Pancreas (tissue), 10 donors: ENCODE data around the gene SLC31A2. TPM values are rescaled to one million over a fixed set of nuclear protein-coding genes. Genes with fewer than 3 reads are reported as not detected.

Experiments used
- ATAC-seq, 4 donors: fragments of 200-7000 bp; cut with Tn5 transposase; one replicate each; pipeline versions ENCODE4 v1.8.0 to v1.9.1; 2020; ENCODE audit warnings: mild to moderate bottlenecking in 4 of 4, moderate library complexity in 4 of 4
- DNase-seq, 6 donors: peaks; one replicate each; pipeline ENCODE4 v3.0.0-alpha.2; 2020
- FAIRE-seq: peaks from 2 replicates; lab custom pipeline; 2012; peaks lifted over from hg19 to GRCh38; lab: Jason Lieb, UNC
- H3K27ac ChIP-seq, 4 donors: fragments of 200-600 bp; sonication (generic); 1 replicate in 3 of 4; 2 replicates in 1 of 4; pipeline versions ENCODE4 v1.5.0 to v1.8.0; 2020
- H3K27me3 ChIP-seq, 4 donors: fragments of 200-600 bp; one replicate each; pipeline ENCODE4 v1.8.0; 2021
- H3K36me3 ChIP-seq, 3 donors: fragments of 200-600 bp; sonication (generic) in 1 of 3; one replicate each; pipeline versions ENCODE4 v1.5.0 to v1.8.0; 2020 to 2021
- H3K4me1 ChIP-seq, 3 donors: fragments of 200-600 bp; one replicate each; pipeline ENCODE4 v1.8.0; 2021
- H3K4me3 ChIP-seq, 4 donors: fragments of 200-600 bp; sonication (generic) in 2 of 4; one replicate each; pipeline versions ENCODE4 v1.5.0 to v1.8.0; 2020 to 2021
- H3K9me3 ChIP-seq, 4 donors: fragments of 200-600 bp; one replicate each; pipeline ENCODE4 v1.8.0; 2021
- WGBS, 2 donors: extraction: QIAGEN DNeasy Blood & Tissue Kit; methylation state at CpG; one replicate each; pipeline ENCODE4 v1.1.7; 2013; 5-methylcytosine and 5-hydroxymethylcytosine counted together
- intact Hi-C, 3 donors: fragments of 100-400 bp; cut with DNase I; formaldehyde crosslinking; loops; one replicate each; pipeline versions ENCODE4 v1.11.1 to v1.14.2; 2022
- polyA plus RNA-seq, 2 donors: library from polyadenylated mRNA; stranded (reverse); fragments of 200-250 nt; gene quantifications; one replicate each; pipeline ENCODE4 v1.2.3, GENCODE V29; 2013
- total RNA-seq, 6 donors: library from RNA; stranded (reverse); fragmentation: NEBNext Ultra II Directional in 4 of 6; extraction: Animal tissue kit (Norgen Biotek cat#: 25700) in 4 of 6; gene quantifications; one replicate each; pipeline versions ENCODE4 v1.2.1 to v1.2.4, GENCODE V29; 2021 to 2023
- TF ChIP-seq, protein P1 (sequence below), 4 donors: fragments of 200-600 bp; sonication (generic) in 3 of 4; IDR thresholded peaks; one replicate each; pipeline versions ENCODE4 v1.5.0 to v1.8.0; 2021; ENCODE audit warnings: antibody characterized with exemption in 4 of 4
- donor health status: healthy with polysubstance abuse.
- donor health status: DM: no; HTN: no; CAD: no; lungs with moderate emphysema.
- donor health status: DM: no; HTN: no; CAD: no.
- donor health status: control.
- donor health status: control.
- donor health status: Bipolar disorder and iron deficiency.
- donor health status: DM: yes; HTN: yes; CAD: no.
- donor health status: DM: no; HTN: no; CAD: no.
- donor health status: DM: no; HTN: no; CAD: no.
- donor health status: DM: yes; HTN: yes; CAD: no.

The SLC31A2 gene
- total and polyA plus RNA-seq, 8 donors, result 5.3 to 11.9 (median 8.6) TPM

DNA sequence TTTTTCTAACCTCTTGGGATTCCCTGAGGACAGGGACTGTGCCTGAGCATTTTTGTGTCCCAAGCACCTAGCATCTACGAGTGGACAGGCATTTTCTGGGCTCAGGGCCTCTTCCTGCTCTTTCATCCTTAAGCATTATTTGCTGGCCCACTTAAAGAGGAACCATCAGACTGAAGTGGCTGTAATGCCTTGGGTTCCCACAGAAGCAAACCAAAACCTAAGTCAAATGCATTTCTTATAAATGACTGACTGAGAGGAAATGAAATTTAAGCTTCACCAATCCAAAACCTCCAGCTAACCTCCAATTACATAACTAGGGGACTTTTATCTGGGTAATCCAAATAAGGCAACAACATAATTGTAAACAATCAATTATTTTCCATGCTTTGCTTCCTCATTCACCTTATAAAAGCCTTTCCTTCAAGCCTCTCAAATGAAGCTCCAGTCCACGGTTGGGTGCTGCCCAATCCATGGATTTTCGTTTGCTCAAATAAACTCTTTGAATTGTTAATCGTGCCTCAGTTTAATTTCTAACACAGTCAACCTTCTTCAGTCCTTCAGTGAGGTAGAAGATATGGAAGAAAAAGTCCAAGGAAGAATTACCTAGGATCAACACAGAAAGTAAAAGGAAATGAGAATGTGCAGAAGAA lies 25.3 kb upstream of the SLC31A2 start:
- Histone ChIP-seq H3K9me3 (no peaks in the 10 kb centered on the region), H3K27ac (no peak overlapping the region), H3K4me1 (no peaks in the 10 kb centered on the region), H3K27me3 (peaks cover 0 to 5% (median 0%) of the 10 kb centered on the region in 4 donors), H3K4me3 (no peak overlapping the region), H3K36me3 (no peaks in the 10 kb centered on the region)
- FAIRE-seq (no peak), DNase-seq (no peak), ATAC-seq (no peak)
- intact Hi-C loops, result no loop called here
- 58 to 61% methylated on average over 4 of the region's 4 CpGs for WGBS, 2 donors
- TF ChIP-seq, protein P1, sequence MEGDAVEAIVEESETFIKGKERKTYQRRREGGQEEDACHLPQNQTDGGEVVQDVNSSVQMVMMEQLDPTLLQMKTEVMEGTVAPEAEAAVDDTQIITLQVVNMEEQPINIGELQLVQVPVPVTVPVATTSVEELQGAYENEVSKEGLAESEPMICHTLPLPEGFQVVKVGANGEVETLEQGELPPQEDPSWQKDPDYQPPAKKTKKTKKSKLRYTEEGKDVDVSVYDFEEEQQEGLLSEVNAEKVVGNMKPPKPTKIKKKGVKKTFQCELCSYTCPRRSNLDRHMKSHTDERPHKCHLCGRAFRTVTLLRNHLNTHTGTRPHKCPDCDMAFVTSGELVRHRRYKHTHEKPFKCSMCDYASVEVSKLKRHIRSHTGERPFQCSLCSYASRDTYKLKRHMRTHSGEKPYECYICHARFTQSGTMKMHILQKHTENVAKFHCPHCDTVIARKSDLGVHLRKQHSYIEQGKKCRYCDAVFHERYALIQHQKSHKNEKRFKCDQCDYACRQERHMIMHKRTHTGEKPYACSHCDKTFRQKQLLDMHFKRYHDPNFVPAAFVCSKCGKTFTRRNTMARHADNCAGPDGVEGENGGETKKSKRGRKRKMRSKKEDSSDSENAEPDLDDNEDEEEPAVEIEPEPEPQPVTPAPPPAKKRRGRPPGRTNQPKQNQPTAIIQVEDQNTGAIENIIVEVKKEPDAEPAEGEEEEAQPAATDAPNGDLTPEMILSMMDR (IDR thresholded peaks at IDR 0.05), result no peak

DNA sequence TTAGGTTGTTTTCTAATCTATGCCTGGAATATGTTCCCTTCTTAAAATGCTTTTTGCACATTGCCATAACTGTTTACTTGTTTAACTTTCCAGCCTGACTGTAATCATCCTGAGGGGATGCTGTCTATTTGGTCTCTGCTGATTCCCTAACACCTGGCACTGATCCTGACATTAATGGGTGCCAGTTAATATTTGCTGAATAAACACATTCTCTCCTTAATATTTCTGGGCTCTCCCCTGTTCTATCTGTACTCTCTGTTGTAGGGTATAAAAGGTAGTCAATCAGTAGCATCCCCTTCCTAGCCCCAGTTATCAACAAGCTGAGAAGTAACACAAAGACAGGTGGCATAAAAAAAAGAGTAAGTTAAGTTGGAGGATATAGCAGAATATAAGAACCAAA lies 21.3 kb upstream of the SLC31A2 start:
- H3K27ac ChIP-seq, result no peak overlapping the region
- FAIRE-seq (no peak), ATAC-seq (no peak), DNase-seq (no peak)
- intact Hi-C loops, result no loop called here
- peaks cover 0 to 5% (median 0%) of the 10 kb centered on the region in 4 donors for H3K27me3 ChIP-seq
- no peaks in the 10 kb centered on the region for H3K4me1 ChIP-seq
- TF ChIP-seq, protein P1 (IDR thresholded peaks at IDR 0.05), result no peak
- no peak overlapping the region for H3K4me3 ChIP-seq
- H3K9me3 ChIP-seq, result no peaks in the 10 kb centered on the region
- H3K36me3 ChIP-seq, result no peaks in the 10 kb centered on the region

DNA sequence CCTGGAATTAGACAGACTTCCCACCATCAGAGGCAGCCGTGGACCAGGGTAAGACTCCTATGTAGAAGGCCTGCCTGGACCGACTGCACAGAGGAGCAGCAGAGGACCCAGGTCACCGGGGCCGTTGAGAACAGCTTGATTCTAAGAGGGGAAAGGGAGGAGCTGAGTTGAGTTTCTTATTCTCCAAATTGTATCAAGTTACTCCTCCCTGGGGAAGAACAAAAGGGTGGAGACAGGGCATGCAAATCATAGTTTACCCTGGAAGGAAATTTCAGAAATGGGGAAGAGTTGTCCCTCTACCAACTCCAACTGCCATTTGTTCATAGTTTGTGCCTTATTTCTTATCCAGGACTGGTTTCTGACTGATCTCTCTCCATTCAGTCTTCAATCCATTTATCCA lies 20.9 kb upstream of the SLC31A2 start:
- TF ChIP-seq, protein P1 (IDR thresholded peaks at IDR 0.05), result no peak
- no peaks in the 10 kb centered on the region for H3K9me3 ChIP-seq
- no peak overlapping the region for H3K4me3 ChIP-seq
- H3K4me1 ChIP-seq, result no peaks in the 10 kb centered on the region
- H3K36me3 ChIP-seq, result no peaks in the 10 kb centered on the region
- WGBS, 2 donors, result 38 to 47% methylated on average over 4 of the region's 4 CpGs
- intact Hi-C loops, result no loop called here
- DNase-seq, result no peak
- ATAC-seq, result no peak
- H3K27ac ChIP-seq, result no peak overlapping the region
- FAIRE-seq, result no peak
- peaks cover 0 to 5% (median 0%) of the 10 kb centered on the region in 4 donors for H3K27me3 ChIP-seq

DNA sequence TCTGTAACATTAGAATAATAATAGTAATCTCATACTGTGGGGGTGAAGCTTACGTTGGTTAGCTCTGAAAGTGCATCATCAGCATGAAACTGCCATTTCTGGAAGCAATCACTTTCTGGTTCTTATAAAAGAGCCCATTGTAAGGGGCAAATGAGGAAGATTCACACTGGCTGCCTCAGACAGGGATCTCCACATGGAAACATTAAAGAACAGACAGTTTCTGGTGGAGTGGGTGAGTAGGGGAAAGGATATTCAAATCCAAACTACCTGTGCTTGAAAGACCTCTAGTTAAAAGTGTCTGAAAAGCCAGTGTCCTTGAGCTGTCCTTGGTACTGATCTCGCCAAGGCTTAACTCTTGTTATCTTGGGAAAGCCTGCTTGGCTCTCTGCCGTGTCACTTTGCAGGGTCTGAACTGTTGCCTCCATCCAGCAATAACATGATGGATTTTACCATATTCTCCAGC lies 19.1 kb upstream of the SLC31A2 start:
- WGBS, 2 donors, result 7 to 14% methylated on average over 3 of the region's 3 CpGs
- H3K9me3 ChIP-seq, result no peaks in the 10 kb centered on the region
- H3K27ac ChIP-seq, result no peak overlapping the region
- FAIRE-seq (no peak), ATAC-seq (peak in 2 of 4 donors; percentile 38 to 51), DNase-seq (no peak)
- no peaks in the 10 kb centered on the region for H3K36me3 ChIP-seq
- no peak overlapping the region for H3K4me3 ChIP-seq
- H3K27me3 ChIP-seq, result peaks cover 0 to 5% (median 0%) of the 10 kb centered on the region in 4 donors
- intact Hi-C loops, result no loop called here
- no peaks in the 10 kb centered on the region for H3K4me1 ChIP-seq
- TF ChIP-seq, protein P1 (IDR thresholded peaks at IDR 0.05), result no peak
